Stimulated activated naive CD4-positive, alpha-beta T cell treated with Interleukin-2 at 50 U/mL for 16 hours (primary cell): ENCODE measurements around the gene PTH2.

ENCODE experiments used
- DNase-seq: peaks from one replicate; lab custom pipeline; 2025; lab: John Stamatoyannopoulos, UW

PTH2 gene

DNA sequence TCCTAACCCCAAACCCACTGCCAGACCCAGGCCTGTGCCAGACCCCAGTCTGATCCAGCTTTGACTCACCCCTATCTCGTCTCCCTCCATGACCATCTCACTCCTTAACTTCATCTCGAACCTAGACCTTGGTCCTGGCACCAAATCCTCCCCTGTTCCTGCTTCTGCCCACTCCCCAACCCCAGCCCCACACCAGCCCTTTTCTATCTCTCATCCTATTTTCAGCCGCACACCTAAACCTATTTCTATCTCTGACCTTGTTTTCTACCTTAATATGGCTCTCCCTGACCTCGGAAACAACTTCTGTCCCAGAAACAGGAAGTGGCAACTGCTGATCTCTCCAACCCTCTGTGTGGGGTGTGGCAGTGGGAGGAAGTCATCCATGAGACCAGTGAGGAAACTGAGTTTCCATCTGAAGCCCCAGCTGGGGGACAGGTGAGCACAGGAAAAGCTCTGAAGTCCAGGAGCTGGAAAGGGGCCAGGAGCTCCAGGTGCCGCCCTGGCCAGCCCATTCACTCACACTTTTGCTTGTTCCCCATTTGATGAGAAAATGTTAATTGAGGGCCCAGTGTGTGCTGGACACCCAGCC, 13.7 kb downstream of the PTH2 start:
- no peak for DNase-seq

DNA sequence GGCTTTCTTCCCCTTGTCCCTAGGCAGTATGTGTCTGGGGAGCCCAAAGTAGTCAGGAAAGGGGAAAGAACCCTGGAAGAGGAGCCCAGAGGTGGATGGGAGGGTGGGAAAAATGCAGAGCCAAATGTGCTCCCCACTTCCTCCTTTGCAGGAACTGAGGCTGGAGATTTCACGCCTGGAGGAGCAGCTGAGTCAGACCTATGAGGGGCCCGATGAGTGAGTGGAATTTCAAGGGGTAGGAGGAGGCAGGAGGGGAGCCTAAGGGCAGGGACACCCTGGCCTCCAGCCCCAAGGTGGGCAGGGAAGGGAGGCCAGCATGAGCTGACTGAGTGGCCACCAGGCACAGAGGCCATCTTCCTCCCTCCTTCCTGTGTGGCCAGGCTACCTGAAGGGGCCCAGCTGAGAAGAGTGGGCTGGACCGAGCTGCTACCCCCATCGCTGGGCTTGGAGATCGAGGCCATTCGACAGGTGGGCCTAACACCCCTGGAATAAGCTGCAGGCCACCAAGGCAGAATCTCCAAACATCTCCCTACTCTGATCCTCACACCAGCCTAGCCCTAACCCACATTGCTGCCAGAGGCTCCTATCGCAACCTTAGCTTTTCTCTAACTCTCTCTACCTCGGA, 14.3 kb downstream of the PTH2 start:
- DNase-seq: no peak

DNA sequence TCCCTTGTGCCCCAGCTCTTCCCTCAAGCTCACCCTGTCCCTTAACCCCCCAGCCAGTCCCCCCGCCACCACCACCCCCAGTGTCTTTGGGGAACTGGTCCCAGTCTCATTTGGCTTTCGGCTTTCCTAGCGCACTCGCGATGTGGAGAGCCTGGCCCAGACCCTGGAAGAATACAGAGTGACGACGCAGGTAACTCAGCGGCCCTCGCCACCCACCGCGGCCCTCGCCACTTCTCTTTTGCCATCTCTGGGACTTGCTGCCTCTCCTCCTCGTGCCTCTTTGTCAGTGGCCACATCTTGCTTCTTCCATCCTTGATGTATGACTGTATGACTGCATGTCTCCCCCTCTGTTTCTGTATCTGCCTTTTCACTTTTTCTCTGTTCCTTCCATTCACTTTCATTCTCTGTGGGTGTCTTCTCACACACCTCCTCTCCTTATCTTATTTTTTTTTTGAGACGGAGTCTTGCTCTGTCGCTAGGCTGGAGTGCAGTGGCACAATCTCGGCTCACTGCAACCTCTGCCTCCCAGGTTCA, 15.7 kb downstream of the PTH2 start:
- no peak for DNase-seq

DNA sequence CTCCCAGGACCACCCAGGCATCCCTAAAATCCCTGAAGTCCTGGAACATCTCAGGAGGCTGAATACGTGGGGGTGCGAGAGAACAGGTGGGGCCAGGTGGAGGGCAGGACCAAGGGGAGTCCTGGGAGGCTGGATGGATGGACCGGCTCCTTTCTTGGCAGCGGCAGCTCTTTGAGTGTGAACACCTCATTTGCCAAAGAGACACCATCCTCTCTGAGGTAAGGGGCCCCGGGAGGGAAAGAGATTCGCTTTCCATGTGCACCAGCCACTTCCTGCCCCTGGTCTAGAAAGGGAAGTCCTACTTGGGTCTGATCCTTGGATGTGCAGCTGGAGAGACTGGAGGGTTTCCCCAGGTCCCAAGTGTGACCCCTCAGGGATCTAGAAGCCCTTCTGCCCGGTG, 16.2 kb downstream of the PTH2 start:
- no peak for DNase-seq

DNA sequence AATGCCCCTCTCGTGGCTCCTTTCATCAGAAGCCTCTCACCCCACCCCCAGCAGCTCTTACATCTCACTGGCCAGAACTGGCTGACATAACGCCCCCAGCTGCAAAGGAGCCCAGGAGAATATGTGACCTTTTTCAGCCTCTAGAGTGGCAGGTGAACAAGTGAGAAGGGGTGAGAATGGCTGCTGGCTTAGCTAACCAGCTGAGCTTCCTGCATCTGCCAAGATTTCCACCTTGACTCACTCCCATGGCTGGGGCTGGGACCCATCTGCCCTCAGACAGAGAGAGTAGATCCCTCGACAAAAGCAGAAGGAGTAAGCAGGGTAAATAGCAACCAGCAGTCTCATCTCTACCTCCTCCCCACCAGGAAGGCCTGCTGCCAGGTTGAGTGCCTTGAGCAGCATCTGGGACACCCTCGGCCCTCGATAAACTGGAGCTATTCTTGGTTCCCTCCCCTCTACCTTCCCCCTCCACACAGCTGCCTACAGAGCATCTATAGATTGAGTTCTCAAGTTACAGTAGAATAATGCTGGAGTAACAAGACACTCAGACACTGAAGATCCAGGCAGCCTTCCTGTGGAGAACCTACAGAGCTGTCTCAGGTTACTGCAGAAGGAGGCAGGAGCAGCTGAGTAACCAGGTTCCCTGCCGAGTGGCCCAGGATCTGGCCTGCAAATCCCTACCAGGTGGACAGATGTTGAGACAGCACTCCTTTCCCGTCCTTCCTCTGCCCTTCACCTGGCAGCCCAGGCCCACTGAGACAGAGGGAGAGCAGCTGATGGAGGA, 19.6 kb downstream of the PTH2 start:
- DNase-seq: no peak

DNA sequence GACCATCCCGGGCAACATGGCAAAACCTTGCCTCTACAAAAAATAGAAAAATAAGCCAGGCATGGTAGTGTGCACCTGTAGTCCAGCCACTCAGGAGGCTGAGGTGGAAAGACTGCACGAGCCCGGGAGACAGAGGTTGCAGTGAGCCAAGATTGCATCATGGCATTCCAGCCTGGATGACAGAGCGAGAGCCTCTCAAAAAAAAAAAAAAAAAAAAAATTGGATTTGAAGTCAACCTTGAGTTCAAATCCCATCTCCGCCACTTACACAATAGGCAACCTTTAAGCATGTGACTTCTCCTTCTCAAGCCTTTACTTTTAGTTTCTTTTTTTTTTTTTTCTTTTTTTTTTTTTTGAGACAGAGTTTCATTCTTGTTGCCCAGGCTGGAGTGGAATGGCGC, 23.2 kb downstream of the PTH2 start:
- DNase-seq: no peak

DNA sequence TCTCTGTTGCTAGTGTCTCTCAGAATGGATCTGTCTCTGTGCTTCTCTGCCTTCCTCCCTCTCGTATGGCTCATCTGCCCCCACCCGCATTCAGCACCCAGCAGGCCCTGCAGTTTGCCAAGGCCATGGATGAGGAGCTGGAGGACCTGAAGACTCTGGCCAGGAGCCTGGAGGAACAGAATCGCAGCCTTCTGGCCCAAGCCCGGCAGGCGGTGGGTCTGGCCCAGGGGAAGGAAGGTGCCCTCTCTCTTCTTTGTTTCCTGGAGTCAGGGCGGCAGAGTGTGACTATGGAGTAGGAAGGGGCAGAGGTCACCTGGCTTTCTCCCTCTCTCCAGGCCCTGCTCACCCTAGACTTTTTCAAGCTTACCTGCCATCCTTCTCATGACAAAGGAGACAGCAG, 24.3 kb downstream of the PTH2 start:
- no peak for DNase-seq

DNA sequence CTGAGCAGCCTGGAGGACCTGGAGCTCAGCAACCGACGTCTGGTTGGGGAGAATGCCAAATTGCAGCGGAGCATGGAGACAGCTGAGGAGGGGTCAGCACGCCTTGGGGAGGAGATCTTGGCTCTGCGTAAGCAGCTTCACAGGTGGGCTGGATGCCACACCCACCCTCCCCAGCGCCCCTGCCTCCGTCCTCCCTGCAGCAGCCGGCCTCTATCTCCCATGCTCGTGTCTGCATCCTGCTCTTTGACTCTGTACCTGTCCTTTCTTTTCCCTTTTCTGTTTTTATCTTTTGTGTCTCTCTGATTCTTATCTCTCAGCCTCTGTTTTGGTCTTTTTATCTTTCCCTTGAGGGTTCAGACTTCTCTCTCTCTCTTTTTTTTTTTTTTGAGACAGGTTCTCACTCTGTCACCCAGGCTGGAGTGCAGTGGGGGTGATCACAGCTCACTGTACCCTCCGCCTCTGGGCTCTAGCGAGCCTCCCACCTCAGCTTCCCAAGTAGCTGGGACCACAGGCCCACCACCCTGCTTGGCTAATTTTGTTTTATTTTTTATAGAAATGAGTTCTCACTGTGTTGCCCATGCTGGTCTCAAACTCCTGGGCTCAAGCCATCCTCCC, 25.1 kb downstream of the PTH2 start:
- no peak for DNase-seq

DNA sequence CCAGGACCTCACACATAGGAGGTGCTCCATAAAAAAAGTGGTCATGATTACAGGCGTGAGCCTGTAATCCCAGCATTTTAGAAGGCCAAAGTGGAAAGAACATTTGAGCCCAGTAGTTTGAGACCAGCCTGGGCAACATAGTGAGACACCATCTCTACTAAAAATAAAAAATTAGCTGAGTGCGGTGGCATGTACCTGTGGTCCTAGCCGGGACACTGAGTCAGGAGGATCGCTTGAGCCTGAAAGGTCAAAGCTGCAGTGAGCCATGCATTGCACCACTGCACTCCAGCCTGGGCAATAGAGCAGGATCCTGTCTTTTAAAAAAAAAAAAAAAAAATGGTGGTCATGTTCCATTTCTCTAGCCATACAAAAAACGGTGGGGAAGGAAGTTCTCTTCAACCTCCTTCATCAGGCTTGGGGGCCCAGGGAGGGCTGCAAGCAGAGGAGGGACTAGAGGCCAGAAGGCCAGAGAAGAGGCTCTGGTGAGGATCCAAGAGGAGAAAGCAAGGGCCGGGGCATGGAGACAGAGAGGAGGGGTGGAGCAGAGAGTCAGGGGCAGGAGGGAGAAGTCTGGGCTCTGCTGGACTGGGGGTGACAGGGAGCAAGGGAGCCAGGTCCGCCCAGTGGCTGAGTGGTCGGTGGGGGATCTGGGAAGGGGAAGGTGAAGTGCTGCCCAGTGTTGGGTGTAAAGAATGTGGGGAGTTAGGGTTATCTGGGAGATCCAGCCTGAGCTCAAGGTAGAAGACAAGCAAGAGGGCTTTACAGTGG, 26.3 kb downstream of the PTH2 start:
- no peak for DNase-seq

DNA sequence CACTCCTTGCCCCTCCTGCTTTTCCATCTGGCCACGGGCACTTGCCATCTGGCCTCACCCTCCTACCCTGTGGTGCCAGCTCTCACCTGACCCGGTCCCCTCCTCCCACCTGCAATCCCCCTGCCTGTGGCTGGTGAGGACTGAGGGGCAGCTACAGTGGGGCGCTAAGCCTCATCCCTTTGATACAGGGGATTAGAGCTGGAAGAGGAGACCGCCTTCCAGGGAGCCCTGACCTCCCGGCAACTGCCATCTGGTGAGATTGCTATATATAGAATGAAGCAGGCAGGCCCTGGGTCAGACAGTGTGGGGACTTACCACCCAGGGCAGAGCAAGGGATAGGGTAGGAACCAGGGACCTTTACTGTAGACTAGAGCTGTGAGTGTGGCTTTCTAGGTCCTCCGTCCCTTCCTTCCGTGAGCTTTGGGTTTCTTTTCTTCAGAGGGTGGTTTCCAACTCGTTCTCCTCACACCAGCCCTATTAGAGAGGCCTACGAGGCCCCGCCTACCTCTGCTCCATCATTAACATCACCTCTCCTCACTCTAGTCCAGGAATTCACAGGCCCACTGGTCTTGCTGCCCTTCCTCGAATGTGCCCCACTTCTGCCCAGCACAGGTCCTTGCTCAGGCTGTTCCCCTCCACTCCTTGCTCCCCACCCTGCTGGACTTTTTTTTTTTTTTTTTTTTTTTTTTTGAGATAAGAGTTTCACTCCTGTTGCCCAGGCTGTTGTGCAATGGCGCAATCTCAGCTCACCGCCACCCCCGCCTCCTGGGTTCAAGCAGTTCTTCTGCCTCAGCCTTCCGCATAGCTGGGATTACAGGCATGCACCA, 27.4 kb downstream of the PTH2 start:
- DNase-seq: no peak

DNA sequence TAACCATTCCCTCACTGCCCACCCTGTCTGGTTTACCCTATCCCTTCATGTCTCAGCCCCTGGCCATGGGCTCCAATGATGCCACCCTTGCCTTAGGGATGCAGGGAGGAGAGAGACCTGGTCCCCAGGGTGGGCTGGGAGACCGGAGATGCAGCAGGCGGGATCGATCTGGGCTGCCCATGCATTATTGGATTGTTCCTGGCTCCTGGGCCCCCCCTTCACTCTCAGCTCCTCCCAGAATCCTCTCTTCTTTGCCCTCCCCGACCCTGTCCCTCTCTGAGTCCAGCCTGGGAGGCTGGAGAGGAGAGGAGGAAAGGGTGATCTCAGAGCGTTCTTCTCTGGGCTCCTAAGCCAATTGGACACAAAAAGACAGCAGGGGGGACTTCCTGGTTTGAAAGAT, 29.4 kb downstream of the PTH2 start:
- no peak for DNase-seq

DNA sequence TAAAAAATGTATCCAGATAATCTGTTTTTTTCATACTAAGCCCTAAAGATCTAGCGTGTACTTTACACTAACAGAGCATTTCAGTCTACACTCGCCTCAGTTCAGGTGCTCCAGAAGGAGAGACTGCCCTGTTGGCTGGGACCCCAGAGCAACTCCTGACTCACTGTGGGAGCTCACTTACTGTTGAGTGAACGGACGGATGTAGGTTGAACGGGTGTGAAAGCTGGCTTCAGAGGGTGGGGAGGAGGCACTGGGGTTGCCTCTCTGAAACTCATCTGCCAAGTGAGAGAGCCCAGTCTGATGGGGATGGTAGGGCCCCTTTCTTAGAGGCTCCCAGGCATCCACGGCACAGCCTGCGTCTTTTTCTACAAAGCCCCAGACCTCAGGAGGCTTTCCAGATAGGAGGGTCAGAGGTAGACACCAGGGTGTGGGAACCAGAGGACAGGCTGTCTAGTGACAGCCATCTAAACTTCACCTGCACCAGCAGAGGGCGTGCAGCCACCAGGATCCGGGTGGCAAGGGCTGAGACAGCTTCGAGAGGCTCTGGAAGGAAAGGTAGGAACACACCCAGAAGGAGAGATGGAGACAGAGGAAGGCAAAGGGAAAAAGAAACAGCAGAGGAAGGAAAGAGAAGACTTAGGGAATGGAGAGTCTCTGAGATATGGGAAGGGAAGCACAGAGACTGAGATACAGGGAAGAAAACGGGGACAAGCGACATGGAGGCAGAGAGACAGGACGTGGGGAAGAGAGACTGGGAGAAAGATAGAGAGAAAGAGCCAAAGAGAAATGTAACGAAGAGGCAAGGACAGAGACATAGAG, 31.5 kb downstream of the PTH2 start:
- DNase-seq: peak; percentile 74

DNA sequence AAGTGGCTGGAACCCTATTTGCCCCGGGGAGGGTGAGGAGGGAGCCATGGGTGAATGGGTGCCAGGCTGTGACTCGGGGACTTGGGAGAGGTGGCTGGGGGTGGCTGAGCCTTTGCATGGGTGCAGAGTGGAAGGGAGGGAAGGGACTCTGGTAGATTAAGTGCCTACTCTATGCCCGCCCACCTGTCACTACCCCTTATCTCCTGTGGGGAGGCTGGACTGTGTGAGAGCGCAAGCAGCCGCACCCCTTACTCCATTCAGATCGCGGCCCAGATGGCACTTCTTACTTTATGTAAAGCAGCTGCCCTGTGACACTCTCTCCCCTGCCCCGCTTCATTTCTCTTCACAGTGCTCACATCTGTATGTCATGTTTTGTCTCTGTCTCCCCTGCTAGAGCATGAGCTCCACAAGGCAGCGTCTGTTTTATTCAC, 32.3 kb downstream of the PTH2 start:
- DNase-seq: no peak

DNA sequence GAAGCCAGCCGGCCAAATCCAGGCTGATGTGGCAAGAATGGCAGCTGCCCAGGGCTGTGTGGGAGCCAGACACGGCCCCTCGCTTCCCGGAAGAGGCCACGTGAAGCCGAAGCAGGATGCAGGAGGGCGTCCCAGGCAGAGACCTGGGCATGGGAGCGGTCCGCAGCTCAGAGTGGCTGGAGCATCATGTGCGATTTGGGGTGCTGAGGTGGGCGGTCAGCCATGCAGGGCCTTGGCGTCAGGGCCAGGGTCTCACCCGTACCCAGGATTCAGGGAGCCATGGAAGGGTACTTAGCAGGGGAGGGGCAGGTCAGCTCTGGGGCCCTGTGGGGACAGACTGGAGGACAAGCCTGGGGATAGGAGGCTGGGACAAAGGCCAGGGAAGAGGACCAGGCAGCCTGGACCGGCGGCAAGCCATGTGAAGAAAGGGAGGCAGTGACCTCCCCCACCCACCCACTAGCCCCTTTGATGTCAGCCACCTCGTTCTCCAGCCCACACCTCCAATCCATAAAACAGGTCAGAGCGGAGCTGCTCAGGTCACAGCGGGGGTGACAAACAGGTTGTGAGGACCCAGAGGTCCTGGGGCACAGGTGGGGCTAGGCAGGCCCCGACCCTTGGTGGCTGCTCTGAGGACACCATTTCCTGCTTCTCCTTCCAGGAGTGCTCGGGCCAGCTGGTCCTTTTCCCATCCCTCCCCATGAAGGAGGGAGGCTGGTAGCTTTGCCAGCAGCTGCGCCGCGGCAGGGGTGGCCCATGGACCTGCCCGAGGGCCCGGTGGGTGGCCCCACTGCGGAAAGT, 32.9 kb downstream of the PTH2 start:
- no peak for DNase-seq

DNA sequence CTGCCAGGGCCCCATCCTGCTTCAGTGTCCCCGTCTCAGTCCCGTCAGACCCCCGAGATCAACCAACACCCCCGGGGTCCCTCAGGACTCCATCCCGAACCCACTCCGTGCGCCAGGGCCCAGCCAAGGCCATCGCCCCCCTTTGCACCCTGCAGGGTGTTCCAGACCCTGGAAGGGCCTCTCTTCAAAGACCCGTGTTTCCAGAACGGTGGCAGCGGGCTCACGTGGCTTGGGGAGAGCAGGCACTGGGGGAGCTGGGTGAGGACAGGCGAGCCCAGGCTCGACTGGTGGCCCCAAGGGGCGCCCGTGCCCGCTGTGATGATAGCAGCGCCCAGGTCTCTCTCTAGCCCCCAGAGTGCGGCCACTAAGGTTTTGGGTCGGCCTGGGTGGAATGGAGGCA, 33.8 kb downstream of the PTH2 start:
- DNase-seq: no peak

DNA sequence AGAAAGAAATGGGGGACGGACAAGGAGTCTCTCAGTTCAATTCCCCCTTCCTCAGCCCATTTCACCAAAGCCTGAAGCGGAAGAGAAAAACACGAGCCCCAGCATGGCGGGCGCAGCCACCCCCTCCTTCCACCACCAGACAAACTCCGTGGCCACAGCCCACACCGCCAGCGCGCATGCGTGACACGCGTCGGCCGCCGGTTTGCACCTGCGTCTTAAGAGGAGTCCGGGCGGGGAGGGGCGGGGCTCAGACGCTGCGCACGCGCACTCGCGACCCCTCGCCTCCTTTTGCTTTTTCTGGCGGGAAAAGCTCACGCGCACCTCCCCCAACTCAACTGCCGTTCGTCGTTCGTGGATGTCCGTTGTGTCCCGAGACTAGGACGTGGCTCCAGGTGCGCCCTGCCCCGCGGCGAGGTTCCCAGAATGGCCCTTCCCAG, 35.3 kb downstream of the PTH2 start, which contains the start of gene KASH5:
Gene KASH5, plus strand, starts transcription at position 314 of the 437 bp plus-strand sequence. CDS start 2,635 bp downstream, outside the sequence.
- peak; percentile 75 for DNase-seq

DNA sequence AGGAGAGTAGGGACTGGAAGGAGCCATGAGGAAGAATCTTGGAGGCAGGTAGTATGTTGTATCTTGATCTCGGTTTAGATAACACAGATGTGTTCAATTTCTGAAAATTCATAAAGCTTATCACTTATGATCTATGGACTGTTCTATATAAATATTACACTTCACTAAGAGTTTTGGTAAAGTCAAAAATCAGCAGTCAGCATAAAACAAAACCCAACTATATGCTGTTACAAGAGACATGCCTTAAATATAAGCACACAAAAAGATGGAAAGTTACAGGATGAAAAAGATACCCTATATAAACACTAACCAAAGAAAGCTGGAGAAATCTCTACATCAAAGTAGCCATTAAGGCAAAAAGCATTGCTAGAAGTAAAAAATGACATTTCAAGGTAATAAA, 39.6 kb downstream of the PTH2 start:
- DNase-seq: no peak

DNA sequence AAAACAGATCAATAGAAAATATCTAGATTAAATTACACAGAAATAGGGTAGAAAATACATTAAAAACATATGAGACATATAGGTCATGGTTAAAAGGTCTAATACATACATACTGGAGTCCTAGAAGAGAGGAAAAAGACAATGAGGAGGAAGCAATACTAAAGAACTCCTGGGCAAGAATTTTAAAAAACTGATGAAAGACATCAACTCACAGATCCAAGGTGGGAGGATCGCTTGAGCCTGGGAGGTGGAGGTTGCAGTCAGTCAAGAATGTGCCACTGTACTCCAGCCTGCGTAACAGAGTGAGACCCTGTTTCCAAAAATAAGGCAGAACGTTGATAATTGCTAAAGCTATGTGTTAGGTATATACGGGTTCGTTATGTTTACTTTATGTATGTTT, 40.6 kb downstream of the PTH2 start:
- DNase-seq: no peak

DNA sequence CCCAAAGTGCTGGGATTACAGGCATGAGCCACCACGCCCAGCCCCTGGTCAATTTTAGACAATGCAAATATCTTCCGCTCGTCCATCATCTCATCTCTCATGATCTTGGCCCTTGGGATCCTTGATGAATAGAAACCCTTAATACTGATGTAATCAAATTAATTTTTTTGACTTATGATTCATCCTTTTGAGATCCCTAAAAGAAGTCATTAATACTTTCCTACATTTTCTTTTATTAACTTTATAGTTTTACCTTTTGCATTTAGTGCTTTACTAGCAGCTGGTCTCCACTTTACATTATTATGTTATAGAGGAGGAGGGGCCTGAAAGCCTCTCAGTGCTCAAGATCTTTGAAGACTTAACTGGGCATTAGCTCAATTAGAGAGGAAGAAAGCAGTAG, 42.9 kb downstream of the PTH2 start:
- DNase-seq: no peak
